GM04503 (cell line): ENCODE results near the gene CNBD2.
"Not testable (repeated sequence)": the region's sequence is repeated elsewhere in the genome, so short reads cannot be mapped to it uniquely, and the experiment has no call there.

Experiments
- DNase-seq: peaks from one replicate; pipeline ENCODE4 v3.0.0-alpha.2; 2012; ENCODE audit warnings: low read depth

Gene CNBD2

GRCh38 chr20:35967979-35968640 is at the start of gene CNBD2:
CNBD2 (plus strand) TSS chr20:35968590; CDS start chr20:35968763, 173 bp downstream.
- DNase-seq = no peak

GRCh38 chr20:35920523-35920922 is 47.9 kb upstream of the CNBD2 start:
- no peak for DNase-seq

- DNase-seq = no peak
These were observed 39.1 kb upstream of the CNBD2 start for GRCh38 chr20:35929301-35929700.

DNA sequence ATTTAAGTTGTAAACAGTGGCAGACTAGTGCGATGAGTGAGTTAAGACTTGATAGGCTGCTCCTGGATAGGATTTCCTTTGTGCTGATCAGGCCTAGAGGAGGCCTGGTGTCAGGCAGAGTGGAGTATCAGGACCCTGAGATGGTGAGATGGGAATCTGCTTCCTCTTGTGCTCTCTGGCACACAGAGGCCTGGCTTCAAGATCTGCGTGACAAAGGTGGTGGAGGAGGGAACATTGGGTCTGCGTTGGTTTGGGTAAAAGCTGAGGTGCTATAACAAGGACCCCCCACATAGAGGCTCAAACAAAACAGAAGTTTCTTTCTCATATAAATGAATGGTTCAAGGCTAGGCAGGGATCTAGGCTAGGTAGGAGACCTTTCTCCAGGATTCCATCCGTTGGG is 34.3 kb upstream of the CNBD2 start:
- no peak for DNase-seq

GRCh38 chr20:35939264-35939663 is 29.1 kb upstream of the CNBD2 start:
- DNase-seq = no peak

GRCh38 chr20:35941620-35942019 is 26.8 kb upstream of the CNBD2 start:
- no peak for DNase-seq

- no peak for DNase-seq
These were observed 26.1 kb upstream of the CNBD2 start for GRCh38 chr20:35942243-35942642.

DNA sequence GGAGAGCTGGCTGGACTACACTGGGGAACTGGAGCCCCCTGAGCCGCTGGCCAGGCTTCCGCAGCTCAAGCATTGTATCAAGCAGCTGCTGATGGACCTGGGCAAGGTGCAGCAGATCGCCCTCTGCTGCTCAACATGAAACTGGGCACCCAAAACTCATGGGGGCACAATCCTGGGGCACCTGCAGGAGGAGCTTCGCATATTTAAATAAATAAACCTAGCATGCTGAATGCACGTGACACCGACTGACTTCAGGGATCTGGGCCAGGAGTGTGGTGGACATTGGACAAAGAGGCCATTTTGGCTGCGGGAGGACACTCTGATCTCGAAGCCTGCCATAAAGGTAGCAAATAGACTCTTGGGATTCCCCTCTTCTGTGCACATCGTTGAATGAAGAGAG is 20.9 kb upstream of the CNBD2 start:
- DNase-seq = no peak

- DNase-seq = no peak
These were observed 20.5 kb upstream of the CNBD2 start for GRCh38 chr20:35947907-35948306.

DNA sequence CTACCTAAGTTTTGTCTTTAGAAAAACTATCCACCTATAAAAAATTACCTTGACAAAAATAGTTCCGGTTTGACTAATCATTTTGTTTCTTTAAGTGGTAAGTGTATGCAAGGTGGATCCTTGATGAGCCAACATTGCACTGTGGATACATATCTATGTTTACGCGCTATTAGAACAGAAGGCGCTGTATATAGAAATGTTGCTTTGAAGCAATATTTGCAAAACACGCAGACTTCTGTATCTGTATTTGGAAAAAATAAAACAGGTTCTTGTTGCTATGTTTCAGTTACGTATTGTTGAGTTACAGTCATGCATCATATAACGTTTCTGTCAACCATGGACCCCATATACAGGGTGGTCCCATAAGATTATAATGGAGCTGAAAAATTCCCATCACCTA is 18.3 kb upstream of the CNBD2 start:
- DNase-seq = no peak

DNA sequence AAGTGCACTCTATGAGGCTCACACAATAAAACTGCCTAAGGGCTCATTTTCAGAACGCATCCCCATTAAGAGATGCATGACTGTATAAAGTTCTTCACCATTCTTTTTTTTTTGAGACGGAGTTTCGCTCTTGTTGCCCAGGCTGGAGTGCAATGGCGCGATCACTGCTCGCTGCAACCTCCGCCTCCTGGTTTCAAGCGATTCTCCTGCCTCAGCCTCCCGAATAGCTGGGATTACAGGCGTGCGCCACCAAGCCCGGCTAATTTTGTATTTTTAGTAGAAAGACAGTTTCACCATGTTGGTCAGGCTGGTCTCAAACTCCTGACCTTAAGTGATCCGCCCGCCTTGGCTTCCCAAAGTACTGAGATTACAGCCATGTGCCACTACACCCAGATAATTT is 16.3 kb upstream of the CNBD2 start:
- DNase-seq = not testable (repeated sequence)

GRCh38 chr20:35952480-35953386 is 15.7 kb upstream of the CNBD2 start:
- DNase-seq = no peak

GRCh38 chr20:35953387-35954199 is 14.8 kb upstream of the CNBD2 start:
- DNase-seq = no peak

DNA sequence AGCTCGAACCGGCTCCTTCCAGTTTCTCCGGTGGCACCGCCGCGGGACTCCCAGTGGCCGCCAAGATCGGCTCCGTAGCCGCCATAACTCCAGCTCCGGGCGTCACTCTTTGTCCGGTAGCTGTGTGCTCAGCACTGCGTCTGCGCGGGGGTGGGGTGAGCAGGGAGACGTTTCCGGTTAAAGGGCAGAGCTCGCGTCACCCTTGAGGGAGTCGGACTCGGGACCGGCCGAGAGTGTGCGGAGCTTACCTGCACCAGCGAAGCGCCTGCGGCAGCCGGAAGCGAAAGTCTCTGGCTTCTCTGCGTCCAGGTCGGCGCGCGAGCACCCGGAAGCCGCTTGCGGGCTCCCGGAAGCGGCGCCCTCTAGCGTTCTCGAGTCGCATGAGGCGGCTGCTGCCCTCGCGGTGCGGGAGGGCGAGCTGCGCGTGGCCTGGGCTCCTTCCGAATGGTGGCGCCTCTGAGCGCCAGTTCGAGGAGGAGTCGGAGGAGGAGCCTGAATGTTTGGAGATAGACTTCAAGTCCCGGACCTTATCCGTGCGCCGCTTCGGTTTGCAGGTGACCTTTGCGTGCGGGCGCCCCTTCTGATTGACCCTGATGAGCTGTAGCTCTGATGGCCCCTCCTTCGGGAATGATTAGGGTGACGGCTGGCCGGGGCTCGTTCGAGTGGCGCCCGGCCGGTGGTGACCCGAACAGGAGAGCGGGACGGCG is 14.0 kb upstream of the CNBD2 start, which contains the start of gene SCAND1:
SCAND1 (minus strand) TSS at position 303 of the 707 bp plus-strand sequence; CDS start at position 85, 218 bp downstream.
- DNase-seq = peak; percentile 80

DNA sequence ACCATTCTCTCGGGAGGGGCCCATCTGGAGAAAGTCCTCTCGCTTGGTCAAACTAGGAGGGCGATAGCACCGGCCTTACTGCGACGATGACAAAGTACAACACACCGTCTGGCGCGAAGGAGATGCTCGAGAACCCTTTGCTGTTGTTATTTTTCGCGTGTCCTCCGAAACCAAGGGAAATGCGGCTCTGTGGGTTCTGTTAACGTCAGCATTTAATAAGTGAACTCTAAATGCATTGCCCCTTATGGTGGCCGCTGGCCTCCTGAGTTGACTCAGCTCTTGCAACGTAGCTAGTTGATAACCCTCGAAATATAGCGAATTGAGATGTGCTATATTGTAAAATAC is 13.5 kb upstream of the CNBD2 start:
- peak; percentile 12 for DNase-seq

DNA sequence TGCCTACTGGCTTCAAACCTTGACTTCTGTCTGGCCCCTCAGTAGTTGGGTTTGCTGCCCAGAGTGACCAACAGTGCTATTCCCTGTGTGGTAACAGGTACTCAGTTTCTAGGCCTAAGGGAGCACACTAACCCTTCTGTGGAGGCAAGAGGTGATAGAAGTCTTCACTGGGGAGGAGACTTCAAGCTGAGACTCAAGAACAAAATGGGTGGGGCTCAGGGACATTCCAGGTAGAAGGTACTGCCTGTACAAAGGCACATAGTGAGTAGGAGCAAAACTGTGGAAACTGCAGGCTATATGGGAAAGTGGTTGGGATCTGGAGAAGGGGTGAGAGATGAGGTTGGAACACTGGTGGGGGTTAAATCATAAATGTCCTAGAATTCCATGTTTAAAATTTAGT is 11.8 kb upstream of the CNBD2 start:
- DNase-seq = no peak

DNA sequence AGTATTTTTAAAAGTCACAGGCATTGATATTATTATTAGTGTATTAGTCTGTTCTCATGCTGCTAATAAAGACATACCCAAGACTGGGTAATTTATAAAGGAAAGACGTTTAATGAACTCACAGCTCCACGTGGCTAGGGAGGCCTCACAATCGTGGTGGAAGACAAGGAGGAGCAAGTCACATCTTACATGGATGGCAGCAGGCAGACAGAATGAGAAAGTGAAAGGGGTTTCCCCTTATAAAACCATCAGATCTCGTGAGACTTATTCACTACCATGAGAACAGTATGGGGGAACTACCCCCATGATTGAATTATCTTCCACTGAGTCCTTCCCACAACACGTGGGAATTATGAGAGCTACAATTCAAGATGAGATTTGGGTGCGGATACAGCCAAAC is 9.1 kb upstream of the CNBD2 start:
- not testable (repeated sequence) for DNase-seq

DNA sequence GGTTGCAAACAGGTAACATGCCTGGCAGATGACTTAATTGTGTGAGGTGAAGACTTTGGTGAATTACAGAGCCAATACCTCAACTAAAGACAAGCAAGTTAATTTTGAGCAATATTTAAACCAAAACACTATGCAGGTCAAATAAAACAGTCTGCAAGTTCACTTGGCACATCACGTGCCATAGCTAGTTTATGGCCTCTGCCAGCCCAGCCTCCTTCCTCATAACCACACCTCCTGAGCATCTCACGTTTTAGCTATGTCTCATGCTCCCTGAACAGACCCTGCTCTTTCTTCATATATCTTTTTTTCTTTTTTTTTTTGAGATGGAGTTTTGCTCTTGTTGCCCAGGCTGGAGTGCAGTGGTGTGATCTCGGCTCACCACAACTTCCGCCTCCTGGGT is 4.5 kb upstream of the CNBD2 start:
- no peak for DNase-seq

- DNase-seq = no peak
These were observed 540 bp downstream of the CNBD2 start for GRCh38 chr20:35968930-35969329.

- no peak for DNase-seq
These were observed 3.6 kb downstream of the CNBD2 start for GRCh38 chr20:35971981-35972380.

- no peak for DNase-seq
These were observed 4.1 kb downstream of the CNBD2 start for GRCh38 chr20:35972462-35972861.

- DNase-seq = no peak
These were observed 5.9 kb downstream of the CNBD2 start for GRCh38 chr20:35974256-35974655.
